ENCODE results near the gene BICRA. TPM values are rescaled to one million over a fixed set of nuclear protein-coding genes. Genes with fewer than 3 reads are reported as not detected.

Gene BICRA
- total and polyA plus RNA-seq, 2 donors from 2014 or later: 3.2 to 14.7 TPM

DNA sequence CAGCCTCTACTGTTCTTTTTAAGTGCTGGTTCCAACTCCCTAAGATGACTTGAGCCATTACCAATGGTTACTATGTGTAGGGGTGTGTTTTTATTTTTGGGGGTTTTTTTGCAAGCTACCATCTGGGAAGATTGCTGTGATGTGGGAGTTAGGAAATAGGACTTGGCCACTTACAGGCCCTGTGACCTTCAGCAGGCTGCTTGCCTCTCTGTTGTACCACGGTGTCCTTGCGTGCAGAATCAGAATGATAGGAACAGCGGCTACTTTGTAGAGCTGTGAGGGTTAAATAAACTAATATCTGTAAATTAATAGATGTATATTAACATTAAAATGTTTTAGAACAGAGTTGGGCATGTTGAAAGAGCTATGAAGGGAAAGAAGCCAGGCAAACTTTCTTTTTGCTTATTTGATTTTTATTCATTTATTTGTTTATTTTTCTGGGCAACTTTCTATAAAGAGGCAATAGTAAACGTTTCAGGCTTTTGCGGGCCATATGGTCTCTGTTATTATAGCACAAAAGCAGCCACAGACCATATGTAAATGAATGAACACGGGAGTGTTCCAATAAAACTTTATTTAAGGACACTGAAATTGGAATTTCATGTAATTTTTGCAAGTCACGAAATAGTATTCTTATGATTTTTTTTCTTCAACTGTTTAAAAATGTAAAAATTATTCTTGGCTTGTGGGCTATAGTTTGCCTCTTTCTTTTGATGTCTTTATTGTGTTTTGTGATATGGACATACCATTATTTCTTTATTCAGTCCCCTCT is 77.9 kb downstream of the BICRA start:
- intact Hi-C loops (cut with DNase I): no loop called here
- no peak overlapping the region for H3K4me3 ChIP-seq (ENCODE audit: low read length in 3 of 3)
- H3K27ac ChIP-seq (ENCODE audit: low read depth in 2 of 2, low read length in 2 of 2): no peak overlapping the region
- TF ChIP-seq, protein P1, sequence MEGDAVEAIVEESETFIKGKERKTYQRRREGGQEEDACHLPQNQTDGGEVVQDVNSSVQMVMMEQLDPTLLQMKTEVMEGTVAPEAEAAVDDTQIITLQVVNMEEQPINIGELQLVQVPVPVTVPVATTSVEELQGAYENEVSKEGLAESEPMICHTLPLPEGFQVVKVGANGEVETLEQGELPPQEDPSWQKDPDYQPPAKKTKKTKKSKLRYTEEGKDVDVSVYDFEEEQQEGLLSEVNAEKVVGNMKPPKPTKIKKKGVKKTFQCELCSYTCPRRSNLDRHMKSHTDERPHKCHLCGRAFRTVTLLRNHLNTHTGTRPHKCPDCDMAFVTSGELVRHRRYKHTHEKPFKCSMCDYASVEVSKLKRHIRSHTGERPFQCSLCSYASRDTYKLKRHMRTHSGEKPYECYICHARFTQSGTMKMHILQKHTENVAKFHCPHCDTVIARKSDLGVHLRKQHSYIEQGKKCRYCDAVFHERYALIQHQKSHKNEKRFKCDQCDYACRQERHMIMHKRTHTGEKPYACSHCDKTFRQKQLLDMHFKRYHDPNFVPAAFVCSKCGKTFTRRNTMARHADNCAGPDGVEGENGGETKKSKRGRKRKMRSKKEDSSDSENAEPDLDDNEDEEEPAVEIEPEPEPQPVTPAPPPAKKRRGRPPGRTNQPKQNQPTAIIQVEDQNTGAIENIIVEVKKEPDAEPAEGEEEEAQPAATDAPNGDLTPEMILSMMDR (IDR thresholded peaks at IDR 0.05; ENCODE audit: borderline replicate concordance, extremely low read depth, insufficient read depth): no peak
- H3K9me3 ChIP-seq (ENCODE audit: control insufficient read depth in 2 of 3, insufficient read depth in 1 of 3, low read length in 3 of 3): no peaks in the 10 kb centered on the region
- no peak overlapping the region for H3K9ac ChIP-seq (ENCODE audit: low read length in 3 of 3)
- FAIRE-seq (no peak), DNase-seq (no peak)
- H3K27me3 ChIP-seq (ENCODE audit: control insufficient read depth, insufficient read depth, low read length): no peaks in the 10 kb centered on the region
- no peaks in the 10 kb centered on the region for H3K36me3 ChIP-seq (ENCODE audit: control insufficient read depth in 2 of 3, insufficient read depth in 3 of 3, low read length in 3 of 3)
- no peaks in the 10 kb centered on the region for H3K4me1 ChIP-seq (ENCODE audit: control insufficient read depth in 2 of 3, insufficient read depth in 2 of 3, low read depth in 1 of 3, low read length in 3 of 3)

DNA sequence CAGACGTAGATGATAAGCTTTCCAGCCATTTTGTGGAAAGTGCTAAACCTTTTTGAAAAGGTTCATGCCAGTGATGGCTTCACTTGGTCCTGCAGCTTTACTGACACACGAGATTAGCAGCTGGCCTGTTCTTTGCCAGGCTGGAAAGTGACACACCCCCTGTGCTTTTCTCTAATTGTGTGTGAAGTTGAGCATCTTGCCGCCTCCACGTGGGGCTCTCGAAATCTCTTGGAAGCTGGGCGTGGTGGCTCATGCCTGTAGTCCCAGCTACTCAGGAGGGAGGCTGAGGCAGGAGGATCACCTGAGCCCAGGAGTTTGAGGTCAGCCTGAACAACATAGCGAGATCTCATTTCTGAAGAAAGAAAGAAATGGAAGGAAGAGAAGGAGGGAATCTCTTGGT is 79.0 kb downstream of the BICRA start:
- no peak overlapping the region for H3K9ac ChIP-seq (ENCODE audit: low read length in 3 of 3)
- no peaks in the 10 kb centered on the region for H3K27me3 ChIP-seq (ENCODE audit: control insufficient read depth, insufficient read depth, low read length)
- no peaks in the 10 kb centered on the region for H3K9me3 ChIP-seq (ENCODE audit: control insufficient read depth in 2 of 3, insufficient read depth in 1 of 3, low read length in 3 of 3)
- no peak for FAIRE-seq
- no peaks in the 10 kb centered on the region for H3K4me1 ChIP-seq (ENCODE audit: control insufficient read depth in 2 of 3, insufficient read depth in 2 of 3, low read depth in 1 of 3, low read length in 3 of 3)
- H3K4me3 ChIP-seq (ENCODE audit: low read length in 3 of 3): no peak overlapping the region
- H3K36me3 ChIP-seq (ENCODE audit: control insufficient read depth in 2 of 3, insufficient read depth in 3 of 3, low read length in 3 of 3): no peaks in the 10 kb centered on the region
- TF ChIP-seq, protein P1 (IDR thresholded peaks at IDR 0.05; ENCODE audit: borderline replicate concordance, extremely low read depth, insufficient read depth): no peak
- DNase-seq: no peak
- intact Hi-C loops (cut with DNase I): no loop called here
- H3K27ac ChIP-seq (ENCODE audit: low read depth in 2 of 2, low read length in 2 of 2): no peak overlapping the region

DNA sequence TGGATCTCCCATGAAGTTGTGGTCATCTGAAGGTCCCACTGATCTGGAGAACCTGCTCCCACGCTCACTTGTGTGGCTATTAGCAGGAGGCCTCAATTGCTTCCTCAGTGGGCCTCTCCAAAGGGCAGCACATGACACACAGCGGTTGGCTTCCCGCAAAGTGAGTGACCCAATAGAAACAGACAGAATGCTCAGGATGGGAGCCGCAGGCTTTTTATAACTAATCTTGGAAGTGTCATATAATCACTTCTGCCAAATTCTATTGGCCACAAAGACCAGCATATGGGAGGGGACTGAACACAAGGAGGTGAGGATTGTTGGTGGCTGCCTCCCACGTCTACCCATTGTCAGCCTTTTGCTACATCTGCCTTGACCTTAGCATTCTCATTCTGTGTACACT is 82.2 kb downstream of the BICRA start:
- Histone ChIP-seq H3K4me3 (ENCODE audit: low read length in 3 of 3) (no peak overlapping the region), H3K9ac (ENCODE audit: low read length in 3 of 3) (no peak overlapping the region), H3K9me3 (ENCODE audit: control insufficient read depth in 2 of 3, insufficient read depth in 1 of 3, low read length in 3 of 3) (no peaks in the 10 kb centered on the region), H3K27ac (ENCODE audit: low read depth in 2 of 2, low read length in 2 of 2) (no peak overlapping the region), H3K36me3 (ENCODE audit: control insufficient read depth in 2 of 3, insufficient read depth in 3 of 3, low read length in 3 of 3) (no peaks in the 10 kb centered on the region), H3K4me1 (ENCODE audit: control insufficient read depth in 2 of 3, insufficient read depth in 2 of 3, low read depth in 1 of 3, low read length in 3 of 3) (no peaks in the 10 kb centered on the region), H3K27me3 (ENCODE audit: control insufficient read depth, insufficient read depth, low read length) (no peaks in the 10 kb centered on the region)
- TF ChIP-seq, protein P1 (IDR thresholded peaks at IDR 0.05; ENCODE audit: borderline replicate concordance, extremely low read depth, insufficient read depth): no peak
- FAIRE-seq (no peak), DNase-seq (no peak)
- intact Hi-C loops (cut with DNase I): loop anchor here (10.0 kb wide), 1 partner anchor 396 kb away; no protein-coding TSS in a partner anchor
